Measurements from ENCODE around the gene TSPAN8. TPM values are rescaled to one million over a fixed set of nuclear protein-coding genes. Genes with fewer than 3 reads are reported as not detected.
A peak's percentile ranks its signal among the peaks of the same experiment; 100 is the strongest.
"Not testable (repeated sequence)": the region's sequence is repeated elsewhere in the genome, so short reads cannot be mapped to it uniquely, and the experiment has no call there.

The TSPAN8 gene
- total RNA-seq, 1 experiment from 2014 or later: 0.84 TPM

GRCh38 chr12:71139153-71139735 lies 18.6 kb downstream of the TSPAN8 start:
- DNase-seq (ENCODE audit: low read depth): no peak
- in situ Hi-C loops (cut with HindIII; ENCODE audit: low pct_unique_long_range_greater_than_20kb, low sequenced_read_pairs): no loop called here

- in situ Hi-C loops (cut with HindIII; ENCODE audit: low pct_unique_long_range_greater_than_20kb, low sequenced_read_pairs): no loop called here
- DNase-seq (ENCODE audit: low read depth): no peak
These were observed 19.8 kb downstream of the TSPAN8 start for GRCh38 chr12:71138011-71138410.

GRCh38 chr12:71135812-71136176 lies 22.0 kb downstream of the TSPAN8 start:
- no peak for DNase-seq (ENCODE audit: low read depth)
- in situ Hi-C loops (cut with HindIII; ENCODE audit: low pct_unique_long_range_greater_than_20kb, low sequenced_read_pairs): no loop called here

GRCh38 chr12:71135077-71135811 lies 22.6 kb downstream of the TSPAN8 start:
- DNase-seq (ENCODE audit: low read depth): no peak
- in situ Hi-C loops (cut with HindIII; ENCODE audit: low pct_unique_long_range_greater_than_20kb, low sequenced_read_pairs): no loop called here

- DNase-seq (ENCODE audit: low read depth): no peak
- in situ Hi-C loops (cut with HindIII; ENCODE audit: low pct_unique_long_range_greater_than_20kb, low sequenced_read_pairs): no loop called here
These were observed 23.4 kb downstream of the TSPAN8 start for GRCh38 chr12:71134405-71134804.

- no peak for DNase-seq (ENCODE audit: low read depth)
- in situ Hi-C loops (cut with HindIII; ENCODE audit: low pct_unique_long_range_greater_than_20kb, low sequenced_read_pairs): no loop called here
These were observed 27.2 kb downstream of the TSPAN8 start for GRCh38 chr12:71130521-71131069.

- DNase-seq (ENCODE audit: low read depth): no peak
- in situ Hi-C loops (cut with HindIII; ENCODE audit: low pct_unique_long_range_greater_than_20kb, low sequenced_read_pairs): no loop called here
These were observed 28.4 kb downstream of the TSPAN8 start for GRCh38 chr12:71129364-71129763.

- in situ Hi-C loops (cut with HindIII; ENCODE audit: low pct_unique_long_range_greater_than_20kb, low sequenced_read_pairs): no loop called here
- DNase-seq (ENCODE audit: low read depth): peak; percentile 14
These were observed 29.5 kb downstream of the TSPAN8 start for GRCh38 chr12:71128191-71128788.

GRCh38 chr12:71125949-71126348 lies 31.9 kb downstream of the TSPAN8 start:
- in situ Hi-C loops (cut with HindIII; ENCODE audit: low pct_unique_long_range_greater_than_20kb, low sequenced_read_pairs): no loop called here
- DNase-seq (ENCODE audit: low read depth): no peak

- in situ Hi-C loops (cut with HindIII; ENCODE audit: low pct_unique_long_range_greater_than_20kb, low sequenced_read_pairs): no loop called here
- DNase-seq (ENCODE audit: low read depth): no peak
These were observed 32.3 kb downstream of the TSPAN8 start for GRCh38 chr12:71125515-71125914.

- in situ Hi-C loops (cut with HindIII; ENCODE audit: low pct_unique_long_range_greater_than_20kb, low sequenced_read_pairs): no loop called here
- DNase-seq (ENCODE audit: low read depth): no peak
These were observed 32.9 kb downstream of the TSPAN8 start for GRCh38 chr12:71124835-71125460.

GRCh38 chr12:71113148-71113547 lies 44.7 kb downstream of the TSPAN8 start:
- DNase-seq (ENCODE audit: low read depth); in situ Hi-C loops (cut with HindIII; ENCODE audit: low pct_unique_long_range_greater_than_20kb, low sequenced_read_pairs): not testable (repeated sequence)

- in situ Hi-C loops (cut with HindIII; ENCODE audit: low pct_unique_long_range_greater_than_20kb, low sequenced_read_pairs): no loop called here
- no peak for DNase-seq (ENCODE audit: low read depth)
These were observed 48.0 kb downstream of the TSPAN8 start for GRCh38 chr12:71109834-71110233.

GRCh38 chr12:71108355-71108754 lies 49.4 kb downstream of the TSPAN8 start:
- DNase-seq (ENCODE audit: low read depth): no peak
- in situ Hi-C loops (cut with HindIII; ENCODE audit: low pct_unique_long_range_greater_than_20kb, low sequenced_read_pairs): no loop called here

GRCh38 chr12:71107936-71108335 lies 49.9 kb downstream of the TSPAN8 start:
- in situ Hi-C loops (cut with HindIII; ENCODE audit: low pct_unique_long_range_greater_than_20kb, low sequenced_read_pairs): no loop called here
- no peak for DNase-seq (ENCODE audit: low read depth)

GRCh38 chr12:71105956-71106355 lies 51.8 kb downstream of the TSPAN8 start:
- in situ Hi-C loops (cut with HindIII; ENCODE audit: low pct_unique_long_range_greater_than_20kb, low sequenced_read_pairs): no loop called here

GRCh38 chr12:71092290-71092689 lies 65.5 kb downstream of the TSPAN8 start:
- in situ Hi-C loops (cut with HindIII; ENCODE audit: low pct_unique_long_range_greater_than_20kb, low sequenced_read_pairs): no loop called here
- no peak for DNase-seq (ENCODE audit: low read depth)

More at GRCh38 chr12:71105956-71106355, 51.8 kb downstream of the TSPAN8 start:
- no peak for DNase-seq (ENCODE audit: low read depth)

GRCh38 chr12:71090971-71091370 lies 66.8 kb downstream of the TSPAN8 start:
- no peak for DNase-seq (ENCODE audit: low read depth)
- in situ Hi-C loops (cut with HindIII; ENCODE audit: low pct_unique_long_range_greater_than_20kb, low sequenced_read_pairs): no loop called here

GRCh38 chr12:71085575-71085974 lies 72.2 kb downstream of the TSPAN8 start:
- in situ Hi-C loops (cut with HindIII; ENCODE audit: low pct_unique_long_range_greater_than_20kb, low sequenced_read_pairs): no loop called here

More at GRCh38 chr12:71085575-71085974, 72.2 kb downstream of the TSPAN8 start:
- DNase-seq (ENCODE audit: low read depth): no peak
